ENCODE data around the gene KCNAB2.

DNA sequence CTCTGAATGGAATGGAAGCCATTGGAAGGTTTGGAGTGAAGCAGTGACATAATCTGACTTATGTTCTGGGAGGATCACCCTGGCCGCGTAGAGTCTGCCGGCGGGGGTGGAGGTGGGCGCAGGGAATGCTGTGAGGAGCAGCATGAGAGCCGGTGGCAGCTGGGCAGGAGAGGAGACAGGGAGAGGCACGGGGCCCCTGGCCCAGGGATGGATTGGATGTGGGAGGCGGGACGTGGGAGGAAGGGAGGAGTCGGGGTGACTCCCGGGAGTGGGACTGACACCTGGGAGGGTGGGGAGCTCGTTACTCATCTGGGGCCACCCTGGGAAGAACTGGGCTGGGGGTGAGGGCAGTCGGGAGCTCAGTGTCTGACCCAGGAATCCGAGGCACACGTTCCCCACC lies 10.4 kb upstream of the KCNAB2 start:
- TF ChIP-seq, protein P1, sequence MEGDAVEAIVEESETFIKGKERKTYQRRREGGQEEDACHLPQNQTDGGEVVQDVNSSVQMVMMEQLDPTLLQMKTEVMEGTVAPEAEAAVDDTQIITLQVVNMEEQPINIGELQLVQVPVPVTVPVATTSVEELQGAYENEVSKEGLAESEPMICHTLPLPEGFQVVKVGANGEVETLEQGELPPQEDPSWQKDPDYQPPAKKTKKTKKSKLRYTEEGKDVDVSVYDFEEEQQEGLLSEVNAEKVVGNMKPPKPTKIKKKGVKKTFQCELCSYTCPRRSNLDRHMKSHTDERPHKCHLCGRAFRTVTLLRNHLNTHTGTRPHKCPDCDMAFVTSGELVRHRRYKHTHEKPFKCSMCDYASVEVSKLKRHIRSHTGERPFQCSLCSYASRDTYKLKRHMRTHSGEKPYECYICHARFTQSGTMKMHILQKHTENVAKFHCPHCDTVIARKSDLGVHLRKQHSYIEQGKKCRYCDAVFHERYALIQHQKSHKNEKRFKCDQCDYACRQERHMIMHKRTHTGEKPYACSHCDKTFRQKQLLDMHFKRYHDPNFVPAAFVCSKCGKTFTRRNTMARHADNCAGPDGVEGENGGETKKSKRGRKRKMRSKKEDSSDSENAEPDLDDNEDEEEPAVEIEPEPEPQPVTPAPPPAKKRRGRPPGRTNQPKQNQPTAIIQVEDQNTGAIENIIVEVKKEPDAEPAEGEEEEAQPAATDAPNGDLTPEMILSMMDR (IDR thresholded peaks at IDR 0.05) = no peak
- TF ChIP-seq POLR2A (IDR thresholded peaks at IDR 0.05) = no peak
